Activated naive CD4-positive, alpha-beta T cell treated with anti-CD3 and anti-CD28 coated beads for 36 hours (primary cell): Measurements from ENCODE around the gene SET. TPM values are rescaled to one million over a fixed set of nuclear protein-coding genes. Genes with fewer than 3 reads are reported as not detected.
A peak's percentile ranks its signal among the peaks of the same experiment; 100 is the strongest.

Experiments used
- CTCF ChIA-PET: fragments of 350-600 bp; sonication (Branson Sonifier 250); formaldehyde crosslinking; loops from one replicate; lab custom pipeline; 2021; ENCODE audit warnings: antibody characterized with exemption; lab: Charles Lee
- DNase-seq: peaks from one replicate; pipeline ENCODE4 v3.0.0-alpha.2; 2020
- H3K27ac Mint-ChIP-seq: one replicate; pipeline ENCODE4 v1.8.0; 2021; ENCODE audit warnings: mild to moderate bottlenecking, mixed read lengths
- H3K27me3 Mint-ChIP-seq: one replicate; pipeline ENCODE4 v1.8.0; 2021; ENCODE audit warnings: low read depth, mixed read lengths
- H3K36me3 Mint-ChIP-seq: one replicate; pipeline ENCODE4 v1.8.0; 2021; ENCODE audit warnings: low read depth, mixed read lengths
- H3K4me1 Mint-ChIP-seq: one replicate; pipeline ENCODE4 v1.8.0; 2021; ENCODE audit warnings: low read depth, mixed read lengths
- H3K4me3 Mint-ChIP-seq: one replicate; pipeline ENCODE4 v1.8.0; 2021; ENCODE audit warnings: mild to moderate bottlenecking, moderate library complexity, mixed read lengths
- H3K9me3 Mint-ChIP-seq: one replicate; pipeline ENCODE4 v1.8.0; 2021; ENCODE audit warnings: mixed read lengths
- intact Hi-C: fragments of 100-400 bp; cut with micrococcal nuclease; formaldehyde crosslinking; loops from one replicate; pipeline ENCODE4 v1.15.1; 2023
- total RNA-seq, 2 experiments: library from RNA; stranded (reverse); gene quantifications; one replicate each; pipeline ENCODE4 v1.2.3, GENCODE V29; 2021

Gene SET
- total RNA-seq, 2 experiments from 2014 or later, result 669 to 771 TPM

- no peaks in the 10 kb centered on the region for H3K9me3 Mint-ChIP-seq
- CTCF ChIA-PET, result interaction anchor here (1.9 kb wide), 1 partner anchor 21 kb away, joined by 5 read pairs; the partner anchor contains the start of gene ZDHHC12
- H3K27me3 Mint-ChIP-seq, result no peaks in the 10 kb centered on the region
- intact Hi-C loops, result no loop called here
- no peak for DNase-seq
- H3K36me3 Mint-ChIP-seq, result no peaks in the 10 kb centered on the region
- H3K4me3 Mint-ChIP-seq, result peak overlapping the region; percentile 34
- peaks cover 13% of the 10 kb centered on the region for H3K4me1 Mint-ChIP-seq
- H3K27ac Mint-ChIP-seq, result no peak overlapping the region
These were observed 15.3 kb downstream of the SET start for GRCh38 chr9:128704356-128704670.

- intact Hi-C loops, result no loop called here
- Mint-ChIP-seq H3K4me3 (no peak overlapping the region), H3K4me1 (peaks cover 13% of the 10 kb centered on the region), H3K27ac (no peak overlapping the region), H3K27me3 (no peaks in the 10 kb centered on the region), H3K36me3 (no peaks in the 10 kb centered on the region), H3K9me3 (no peaks in the 10 kb centered on the region)
- CTCF ChIA-PET, result interaction anchor here (0.8 to 1.9 kb wide), 3 partner anchors 8 to 401 kb away, joined by 4 to 5 read pairs (median 5); partner anchors contain the start of gene ZDHHC12
- no peak for DNase-seq
These were observed 16.3 kb downstream of the SET start for GRCh38 chr9:128705051-128705965.

GRCh38 chr9:128706045-128706444, 17.0 kb downstream of the SET start:
- intact Hi-C loops, result no loop called here
- Mint-ChIP-seq H3K27ac (no peak overlapping the region), H3K9me3 (no peaks in the 10 kb centered on the region), H3K36me3 (no peaks in the 10 kb centered on the region), H3K4me1 (peaks cover 13% of the 10 kb centered on the region), H3K27me3 (no peaks in the 10 kb centered on the region), H3K4me3 (no peak overlapping the region)
- DNase-seq, result no peak
- CTCF ChIA-PET, result interaction anchor here (0.5 to 1.7 kb wide), 3 partner anchors 9 to 400 kb away, joined by 4 to 5 read pairs (median 4); no protein-coding TSS in a partner anchor

- intact Hi-C loops, result no loop called here
- Mint-ChIP-seq H3K27ac (no peak overlapping the region), H3K4me3 (no peak overlapping the region), H3K9me3 (no peaks in the 10 kb centered on the region), H3K36me3 (no peaks in the 10 kb centered on the region), H3K27me3 (no peaks in the 10 kb centered on the region), H3K4me1 (peaks cover 7% of the 10 kb centered on the region)
- CTCF ChIA-PET, result interaction anchor here (0.5 to 1.7 kb wide), 4 partner anchors 10 to 399 kb away, joined by 3 to 5 read pairs (median 4); no protein-coding TSS in a partner anchor
- no peak for DNase-seq
These were observed 17.8 kb downstream of the SET start for GRCh38 chr9:128706671-128707381.

GRCh38 chr9:128707446-128707845, 18.4 kb downstream of the SET start:
- Mint-ChIP-seq H3K27me3 (no peaks in the 10 kb centered on the region), H3K36me3 (no peaks in the 10 kb centered on the region), H3K9me3 (no peaks in the 10 kb centered on the region), H3K4me3 (no peak overlapping the region), H3K4me1 (peaks cover 5% of the 10 kb centered on the region), H3K27ac (no peak overlapping the region)
- intact Hi-C loops, result no loop called here
- CTCF ChIA-PET, result interaction anchor here (0.6 kb wide), 1 partner anchor 68 kb away, joined by 3 read pairs; no protein-coding TSS in a partner anchor
- no peak for DNase-seq

- CTCF ChIA-PET, result interaction anchor here (0.8 kb wide), 1 partner anchor 215 kb away, joined by 3 read pairs; no protein-coding TSS in a partner anchor
- Mint-ChIP-seq H3K36me3 (no peaks in the 10 kb centered on the region), H3K27me3 (no peaks in the 10 kb centered on the region), H3K4me3 (no peak overlapping the region), H3K27ac (no peak overlapping the region), H3K4me1 (no peaks in the 10 kb centered on the region), H3K9me3 (no peaks in the 10 kb centered on the region)
- DNase-seq, result no peak
- intact Hi-C loops, result no loop called here
These were observed 23.7 kb downstream of the SET start for GRCh38 chr9:128712451-128713410.

- CTCF ChIA-PET, result no interaction called here
- intact Hi-C loops, result no loop called here
- DNase-seq, result no peak
- no peaks in the 10 kb centered on the region for H3K27me3 Mint-ChIP-seq
- H3K27ac Mint-ChIP-seq, result no peak overlapping the region
- no peaks in the 10 kb centered on the region for H3K36me3 Mint-ChIP-seq
- H3K9me3 Mint-ChIP-seq, result no peaks in the 10 kb centered on the region
- no peaks in the 10 kb centered on the region for H3K4me1 Mint-ChIP-seq
- no peak overlapping the region for H3K4me3 Mint-ChIP-seq
These were observed 24.4 kb downstream of the SET start for GRCh38 chr9:128713411-128713780.

GRCh38 chr9:128713941-128714573, 25.0 kb downstream of the SET start:
- H3K4me3 Mint-ChIP-seq, result no peak overlapping the region
- no peak for DNase-seq
- intact Hi-C loops, result no loop called here
- H3K27ac Mint-ChIP-seq, result no peak overlapping the region
- no peaks in the 10 kb centered on the region for H3K4me1 Mint-ChIP-seq
- H3K27me3 Mint-ChIP-seq, result no peaks in the 10 kb centered on the region
- H3K9me3 Mint-ChIP-seq, result no peaks in the 10 kb centered on the region
- CTCF ChIA-PET, result interaction anchor here (1.2 kb wide), 1 partner anchor 12 kb away, joined by 3 read pairs; the partner anchor contains the start of gene PKN3
- no peaks in the 10 kb centered on the region for H3K36me3 Mint-ChIP-seq

GRCh38 chr9:128714586-128715435, 25.8 kb downstream of the SET start:
- Mint-ChIP-seq H3K36me3 (no peaks in the 10 kb centered on the region), H3K4me3 (no peak overlapping the region), H3K27ac (no peak overlapping the region), H3K4me1 (no peaks in the 10 kb centered on the region), H3K27me3 (no peaks in the 10 kb centered on the region), H3K9me3 (no peaks in the 10 kb centered on the region)
- CTCF ChIA-PET, result interaction anchor here (1.2 kb wide), 1 partner anchor 13 kb away, joined by 3 read pairs; the partner anchor contains the start of gene PKN3
- no peak for DNase-seq
- intact Hi-C loops, result no loop called here

GRCh38 chr9:128715436-128715750, 26.4 kb downstream of the SET start:
- H3K27ac Mint-ChIP-seq, result peak overlapping the region; percentile 24
- H3K4me1 Mint-ChIP-seq, result no peaks in the 10 kb centered on the region
- H3K4me3 Mint-ChIP-seq, result no peak overlapping the region
- CTCF ChIA-PET, result no interaction called here
- H3K9me3 Mint-ChIP-seq, result no peaks in the 10 kb centered on the region
- DNase-seq, result no peak
- no peaks in the 10 kb centered on the region for H3K36me3 Mint-ChIP-seq
- no peaks in the 10 kb centered on the region for H3K27me3 Mint-ChIP-seq
- intact Hi-C loops, result no loop called here
